WTC11 (cell line): ENCODE results near the gene SERINC4. TPM values are rescaled to one million over a fixed set of nuclear protein-coding genes. Genes with fewer than 3 reads are reported as not detected.
"Not testable (repeated sequence)": the region's sequence is repeated elsewhere in the genome, so short reads cannot be mapped to it uniquely, and the experiment has no call there.

Source experiments
- ATAC-seq: fragments of 200-7000 bp; cut with Tn5 transposase; 2 replicates; pipeline ENCODE4 v1.10.0; 2021; ENCODE audit warnings: mild to moderate bottlenecking, moderate library complexity
- CTCF ChIA-PET: fragments of 300-600 bp; sonication (Branson Sonifier 250); formaldehyde crosslinking; loops from one replicate; lab custom pipeline; 2021; ENCODE audit warnings: antibody characterized with exemption; lab: Charles Lee
- POLR2A ChIA-PET: fragments of 350-600 bp; sonication (Branson Sonifier 250); formaldehyde crosslinking; loops from one replicate; lab custom pipeline; 2021; ENCODE audit warnings: antibody characterized with exemption; lab: Charles Lee
- DNase-seq: peaks from one replicate; pipeline ENCODE4 v3.0.0; 2021; ENCODE audit warnings: low spot score
- H3K27ac Mint-ChIP-seq: 2 replicates; pipeline ENCODE4 v1.8.0; 2021; ENCODE audit warnings: mixed read lengths
- H3K27me3 Mint-ChIP-seq: 2 replicates; pipeline ENCODE4 v1.8.0; 2021; ENCODE audit warnings: low read depth, mild to moderate bottlenecking, moderate library complexity, mixed read lengths
- H3K36me3 Mint-ChIP-seq: 2 replicates; pipeline ENCODE4 v1.8.0; 2021; ENCODE audit warnings: mixed read lengths
- H3K4me1 Mint-ChIP-seq: 2 replicates; pipeline ENCODE4 v1.8.0; 2022; ENCODE audit warnings: mixed read lengths
- H3K4me3 Mint-ChIP-seq: 2 replicates; pipeline ENCODE4 v1.8.0; 2021; ENCODE audit warnings: mild to moderate bottlenecking, moderate library complexity, mixed read lengths
- H3K9me3 Mint-ChIP-seq: 2 replicates; pipeline ENCODE4 v1.8.0; 2021; ENCODE audit warnings: mixed read lengths
- ARID4B ChIP-seq: sonication (generic); formaldehyde crosslinking; IDR thresholded peaks from 2 replicates; pipeline ENCODE4 v1.8.0; 2023; ENCODE audit warnings: missing genetic modification reagents, mild to moderate bottlenecking, borderline replicate concordance
- CREM ChIP-seq: sonication (generic); formaldehyde crosslinking; IDR thresholded peaks from 2 replicates; pipeline ENCODE4 v1.8.1; 2022; ENCODE audit warnings: mild to moderate bottlenecking, missing genetic modification reagents, moderate library complexity
- ESRRA ChIP-seq: sonication (generic); formaldehyde crosslinking; IDR thresholded peaks from 2 replicates; pipeline ENCODE4 v1.8.1; 2022; ENCODE audit warnings: mild to moderate bottlenecking, missing genetic modification reagents, borderline replicate concordance
- GABPB1 ChIP-seq: sonication (generic); formaldehyde crosslinking; IDR thresholded peaks from 2 replicates; pipeline ENCODE4 v1.8.1; 2023; ENCODE audit warnings: mild to moderate bottlenecking, missing genetic modification reagents
- JUN ChIP-seq: sonication (generic); formaldehyde crosslinking; IDR thresholded peaks from 2 replicates; pipeline ENCODE4 v1.8.0; 2023; ENCODE audit warnings: mild to moderate bottlenecking, missing genetic modification reagents
- MXD4 ChIP-seq: fragments of 250-450 bp; sonication (Bioruptor Pico); IDR thresholded peaks from 2 replicates; pipeline ENCODE4 v1.8.0; 2021; ENCODE audit warnings: mild to moderate bottlenecking, moderate library complexity, borderline replicate concordance
- NFE2L1 ChIP-seq: sonication (generic); formaldehyde crosslinking; IDR thresholded peaks from 2 replicates; pipeline ENCODE4 v1.8.1; 2023; ENCODE audit warnings: missing genetic modification reagents
- PREB ChIP-seq: sonication (generic); formaldehyde crosslinking; IDR thresholded peaks from 2 replicates; pipeline ENCODE4 v1.8.1; 2022; ENCODE audit warnings: mild to moderate bottlenecking, missing genetic modification reagents, moderate library complexity, borderline replicate concordance
- SP1 ChIP-seq: sonication (generic); formaldehyde crosslinking; conservative IDR thresholded peaks from 2 replicates; pipeline ENCODE4 v1.8.1; 2022; ENCODE audit warnings: missing genetic modification reagents
- ZBTB43 ChIP-seq: sonication (generic); formaldehyde crosslinking; IDR thresholded peaks from 2 replicates; pipeline ENCODE4 v1.8.1; 2023; ENCODE audit warnings: mild to moderate bottlenecking, missing genetic modification reagents
- ZNF121 ChIP-seq: sonication (generic); formaldehyde crosslinking; IDR thresholded peaks from 2 replicates; pipeline ENCODE4 v1.8.0; 2023; ENCODE audit warnings: missing genetic modification reagents
- total RNA-seq: library from RNA; stranded (reverse); gene quantifications from 3 replicates; pipeline ENCODE4 v1.2.3, GENCODE V29; 2021

The SERINC4 gene
- total RNA-seq, 1 experiment from 2014 or later: not detected

GRCh38 chr15:43826508-43827341 is 26.7 kb upstream of the SERINC4 start, which contains the start of gene WDR76 (continued):
- TF ChIP-seq ESRRA (peak; percentile 53; the same call in 1 of the 2 replicates), NFE2L1 (CRISPR knock-in tag) (peak; percentile 50; the same call in 1 of the 2 replicates), CREM (peak; percentile 59; the same call in 1 of the 2 replicates), MXD4 (CRISPR knock-in tag) (no peak), ZBTB43 (CRISPR knock-in tag) (no peak), GABPB1 (peak; percentile 31; the same call in 1 of the 2 replicates)

- DNase-seq (no peak), ATAC-seq (no peak)
- Mint-ChIP-seq H3K27me3 (peaks cover 24% of the 10 kb centered on the region), H3K4me1 (peaks cover 12% of the 10 kb centered on the region), H3K27ac (no peak overlapping the region), H3K36me3 (peaks cover 24% of the 10 kb centered on the region), H3K9me3 (peaks cover 6% of the 10 kb centered on the region), H3K4me3 (peak overlapping the region; percentile 75)
- ChIA-PET CTCF (no interaction called here), POLR2A (no interaction called here)
- TF ChIP-seq ARID4B (CRISPR knock-in tag) (no peak), JUN (CRISPR knock-in tag) (no peak), ZNF121 (CRISPR knock-in tag) (peak; percentile 82), PREB (no peak), SP1 (CRISPR knock-in tag) (no peak)
Observed at GRCh38 chr15:43826029-43826507, 26.0 kb upstream of the SERINC4 start.

- H3K27ac Mint-ChIP-seq, H3K4me3 Mint-ChIP-seq, H3K9me3 Mint-ChIP-seq, DNase-seq, ATAC-seq, POLR2A ChIA-PET: not testable (repeated sequence)
- Mint-ChIP-seq H3K4me1 (peaks cover 12% of the 10 kb centered on the region), H3K36me3 (peaks cover 27% of the 10 kb centered on the region), H3K27me3 (peaks cover 24% of the 10 kb centered on the region)
- CTCF ChIA-PET: interaction anchor here (0.9 to 1.3 kb wide), 4 partner anchors 49 to 449 kb away, joined by 3 to 7 read pairs (median 4); partner anchors contain the start of gene ELL3
Observed at GRCh38 chr15:43825305-43825704, 25.3 kb upstream of the SERINC4 start.
